ENCODE data around the gene COL5A3. TPM values are rescaled to one million over a fixed set of nuclear protein-coding genes. Genes with fewer than 3 reads are reported as not detected.
"Not testable (repeated sequence)": the region's sequence is repeated elsewhere in the genome, so short reads cannot be mapped to it uniquely, and the experiment has no call there.

Gene COL5A3
- polyA plus RNA-seq, 3 donors from 2014 or later = not detected

GRCh38 chr19:9953802-9954542 is 56.3 kb downstream of the COL5A3 start:
- H3K4me1 Mint-ChIP-seq = no peaks in the 10 kb centered on the region
- H3K4me3 Mint-ChIP-seq = no peak overlapping the region
- DNase-seq = no peak
- peaks cover 0 to 3% (median 0%) of the 10 kb centered on the region in 3 donors for H3K36me3 Mint-ChIP-seq
- no peaks in the 10 kb centered on the region for H3K9me3 Mint-ChIP-seq
- no peak overlapping the region for H3K27ac Mint-ChIP-seq
- peaks cover 2 to 3% (median 2%) of the 10 kb centered on the region in 3 donors for H3K27me3 Mint-ChIP-seq (ENCODE audit: low read depth in 3 of 3)

GRCh38 chr19:9952276-9952675 is 58.0 kb downstream of the COL5A3 start:
- Mint-ChIP-seq H3K4me1 (no peaks in the 10 kb centered on the region), H3K27ac (no peak overlapping the region), H3K27me3 (ENCODE audit: low read depth in 3 of 3) (peaks cover 0 to 3% (median 2%) of the 10 kb centered on the region in 3 donors), H3K9me3 (no peaks in the 10 kb centered on the region), H3K36me3 (peaks cover 0 to 3% (median 0%) of the 10 kb centered on the region in 3 donors), H3K4me3 (no peak overlapping the region)
- DNase-seq = no peak

- peaks cover 0 to 14% (median 9%) of the 10 kb centered on the region in 3 donors for H3K27me3 Mint-ChIP-seq (ENCODE audit: low read depth in 3 of 3)
- DNase-seq = no peak
- peaks cover 0 to 1% (median 0%) of the 10 kb centered on the region in 6 donors for H3K9me3 Mint-ChIP-seq
- H3K27ac Mint-ChIP-seq = no peak overlapping the region
- peaks cover 0 to 3% (median 0%) of the 10 kb centered on the region in 3 donors for H3K36me3 Mint-ChIP-seq
- H3K4me1 Mint-ChIP-seq = no peaks in the 10 kb centered on the region
- no peak overlapping the region for H3K4me3 Mint-ChIP-seq
These were observed 62.9 kb downstream of the COL5A3 start for GRCh38 chr19:9947441-9947840.

GRCh38 chr19:9946528-9947125 is 63.7 kb downstream of the COL5A3 start:
- not testable (repeated sequence) for H3K9me3 Mint-ChIP-seq, H3K4me3 Mint-ChIP-seq, DNase-seq, H3K4me1 Mint-ChIP-seq, H3K27ac Mint-ChIP-seq, H3K36me3 Mint-ChIP-seq
- H3K27me3 Mint-ChIP-seq (ENCODE audit: low read depth in 3 of 3) = peaks cover 0 to 18% (median 9%) of the 10 kb centered on the region in 3 donors

GRCh38 chr19:9945319-9945966 is 64.9 kb downstream of the COL5A3 start:
- no peak overlapping the region for H3K27ac Mint-ChIP-seq
- no peaks in the 10 kb centered on the region for H3K36me3 Mint-ChIP-seq
- H3K4me3 Mint-ChIP-seq = no peak overlapping the region
- no peaks in the 10 kb centered on the region for H3K4me1 Mint-ChIP-seq
- no peak for DNase-seq
- peaks cover 0 to 15% (median 9%) of the 10 kb centered on the region in 3 donors for H3K27me3 Mint-ChIP-seq (ENCODE audit: low read depth in 3 of 3)
- H3K9me3 Mint-ChIP-seq = peaks cover 0 to 10% (median 0%) of the 10 kb centered on the region in 6 donors

GRCh38 chr19:9943744-9944143 is 66.6 kb downstream of the COL5A3 start:
- no peak for DNase-seq
- Mint-ChIP-seq H3K27ac (no peak overlapping the region), H3K4me3 (no peak overlapping the region), H3K36me3 (no peaks in the 10 kb centered on the region), H3K9me3 (peaks cover 0 to 10% (median 0%) of the 10 kb centered on the region in 6 donors), H3K27me3 (ENCODE audit: low read depth in 3 of 3) (peaks cover 0 to 16% (median 9%) of the 10 kb centered on the region in 3 donors), H3K4me1 (no peaks in the 10 kb centered on the region)

GRCh38 chr19:9941671-9942070 is 68.6 kb downstream of the COL5A3 start:
- H3K36me3 Mint-ChIP-seq = no peaks in the 10 kb centered on the region
- H3K4me3 Mint-ChIP-seq = no peak overlapping the region
- H3K4me1 Mint-ChIP-seq = peaks cover 6% of the 10 kb centered on the region in 2 donors
- H3K27me3 Mint-ChIP-seq (ENCODE audit: low read depth in 3 of 3) = peaks cover 2 to 19% (median 10%) of the 10 kb centered on the region in 3 donors
- no peak overlapping the region for H3K27ac Mint-ChIP-seq
- DNase-seq = no peak
- H3K9me3 Mint-ChIP-seq = peaks cover 0 to 10% (median 0%) of the 10 kb centered on the region in 6 donors

GRCh38 chr19:9941231-9941630 is 69.1 kb downstream of the COL5A3 start:
- Mint-ChIP-seq H3K4me1 (peaks cover 6% of the 10 kb centered on the region in 2 donors), H3K27ac (no peak overlapping the region), H3K9me3 (peaks cover 0 to 10% (median 0%) of the 10 kb centered on the region in 6 donors), H3K27me3 (ENCODE audit: low read depth in 3 of 3) (peaks cover 2 to 19% (median 11%) of the 10 kb centered on the region in 3 donors), H3K4me3 (no peak overlapping the region), H3K36me3 (no peaks in the 10 kb centered on the region)
- DNase-seq = no peak

- Mint-ChIP-seq H3K27ac (no peak overlapping the region), H3K4me1 (peaks cover 7% of the 10 kb centered on the region in 2 donors), H3K9me3 (peaks cover 0 to 10% (median 0%) of the 10 kb centered on the region in 6 donors), H3K27me3 (ENCODE audit: low read depth in 3 of 3) (peaks cover 2 to 19% (median 11%) of the 10 kb centered on the region in 3 donors), H3K4me3 (no peak overlapping the region), H3K36me3 (no peaks in the 10 kb centered on the region)
- no peak for DNase-seq
These were observed 69.5 kb downstream of the COL5A3 start for GRCh38 chr19:9940778-9941177.

- Mint-ChIP-seq H3K27me3 (ENCODE audit: low read depth in 3 of 3) (peaks cover 12 to 30% (median 14%) of the 10 kb centered on the region in 3 donors), H3K27ac (no peak overlapping the region), H3K4me1 (peaks cover 14 to 21% of the 10 kb centered on the region in 2 donors), H3K9me3 (peaks cover 0 to 10% (median 0%) of the 10 kb centered on the region in 6 donors), H3K4me3 (no peak overlapping the region), H3K36me3 (no peaks in the 10 kb centered on the region)
- DNase-seq = no peak
These were observed 70.9 kb downstream of the COL5A3 start for GRCh38 chr19:9939301-9939913.

GRCh38 chr19:9937001-9937411 is 73.3 kb downstream of the COL5A3 start:
- H3K4me3 Mint-ChIP-seq = peak overlapping the region; percentile 42 to 82 (median 66)
- no peak for DNase-seq
- peaks cover 0 to 5% (median 0%) of the 10 kb centered on the region in 6 donors for H3K9me3 Mint-ChIP-seq
- H3K27ac Mint-ChIP-seq = no peak overlapping the region
- H3K27me3 Mint-ChIP-seq (ENCODE audit: low read depth in 3 of 3) = peaks cover 22 to 29% (median 22%) of the 10 kb centered on the region in 3 donors
- H3K4me1 Mint-ChIP-seq = peaks cover 14 to 23% of the 10 kb centered on the region in 2 donors
- no peaks in the 10 kb centered on the region for H3K36me3 Mint-ChIP-seq

GRCh38 chr19:9936326-9937000 is 73.8 kb downstream of the COL5A3 start, which contains the start of gene OLFM2:
Gene OLFM2 (minus strand): TSS chr19:9936515. CDS start chr19:9936366, 149 bp downstream.
- Mint-ChIP-seq H3K27me3 (ENCODE audit: low read depth in 3 of 3) (peaks cover 22 to 29% (median 22%) of the 10 kb centered on the region in 3 donors), H3K9me3 (no peaks in the 10 kb centered on the region), H3K4me3 (peak within 1 kb of the TSS; percentile 67 to 82 (median 71)), H3K36me3 (no peaks in the 10 kb centered on the region), H3K4me1 (peaks cover 14 to 23% of the 10 kb centered on the region in 2 donors), H3K27ac (peak within 1 kb of the TSS in 1 of 6 donors; percentile 3)
- DNase-seq = no peak

Data from immature natural killer cell (primary cell).